GM23338 (cell line): Measurements from ENCODE around the gene FAM118B. TPM values are rescaled to one million over a fixed set of nuclear protein-coding genes. Genes with fewer than 3 reads are reported as not detected.

Source experiments
- ATAC-seq: fragments of 200-7000 bp; cut with Tn5 transposase; 3 replicates; pipeline ENCODE4 v1.9.1; 2020
- DNase-seq: peaks from one replicate; pipeline ENCODE4 v3.0.0-alpha.2; 2015; ENCODE audit warnings: low spot score
- H2AFZ ChIP-seq: fragments of 200-600 bp; sonication (generic); 2 replicates; pipeline ENCODE4 v1.8.0; 2016; ENCODE audit warnings: antibody characterized with exemption, mild to moderate bottlenecking, moderate library complexity
- H3F3A ChIP-seq: fragments of 200-600 bp; sonication (generic); replicated peaks from 2 replicates; pipeline ENCODE4 v1.8.0; 2017; ENCODE audit warnings: antibody characterized with exemption, mixed run types, low read depth
- H3K27ac ChIP-seq: fragments of 200-600 bp; sonication (generic); 2 replicates; pipeline ENCODE4 v1.6.1; 2016; ENCODE audit warnings: low read depth
- H3K27me3 ChIP-seq: fragments of 200-600 bp; sonication (generic); 2 replicates; pipeline ENCODE4 v1.8.0; 2016; ENCODE audit warnings: mild to moderate bottlenecking, mixed run types, moderate library complexity; ENCODE audit not compliant: insufficient read depth
- H3K36me3 ChIP-seq: fragments of 200-600 bp; sonication (generic); 2 replicates; pipeline ENCODE4 v1.8.0; 2016; ENCODE audit warnings: mild to moderate bottlenecking; ENCODE audit not compliant: insufficient read depth
- H3K4me1 ChIP-seq: fragments of 200-600 bp; sonication (generic); 2 replicates; pipeline ENCODE4 v1.8.0; 2016; ENCODE audit warnings: mild to moderate bottlenecking, moderate library complexity; ENCODE audit not compliant: insufficient read depth
- H3K4me2 ChIP-seq: fragments of 200-600 bp; sonication (generic); 2 replicates; pipeline ENCODE4 v1.7.1; 2017; ENCODE audit warnings: mixed run types
- H3K4me3 ChIP-seq: fragments of 200-600 bp; sonication (generic); 2 replicates; pipeline ENCODE4 v1.6.1; 2016; ENCODE audit warnings: mixed run types
- H3K79me2 ChIP-seq: fragments of 200-600 bp; sonication (generic); replicated peaks from 2 replicates; pipeline ENCODE4 v1.8.0; 2017; ENCODE audit warnings: mild to moderate bottlenecking; ENCODE audit not compliant: insufficient read depth
- H3K9me2 ChIP-seq: fragments of 200-600 bp; sonication (generic); 2 replicates; pipeline ENCODE4 v1.8.0; 2017; ENCODE audit not compliant: insufficient read depth
- H4K20me1 ChIP-seq: fragments of 200-600 bp; sonication (generic); replicated peaks from 2 replicates; pipeline ENCODE4 v1.8.0; 2017; ENCODE audit warnings: mild to moderate bottlenecking; ENCODE audit not compliant: insufficient read depth
- H3K27ac Mint-ChIP-seq: 2 replicates; pipeline ENCODE4 v1.8.0; 2020; ENCODE audit warnings: inconsistent platforms, mild to moderate bottlenecking, moderate library complexity, mixed read lengths
- H3K27me3 Mint-ChIP-seq: 3 replicates; pipeline ENCODE4 v1.8.0; 2022; ENCODE audit warnings: low read depth, mild to moderate bottlenecking, moderate library complexity, mixed read lengths, inconsistent platforms; ENCODE audit not compliant: insufficient read depth, poor library complexity
- H3K36me3 Mint-ChIP-seq: 3 replicates; pipeline ENCODE4 v1.8.0; 2021; ENCODE audit warnings: low read depth, mild to moderate bottlenecking, inconsistent platforms, moderate library complexity, mixed read lengths
- H3K4me1 Mint-ChIP-seq: 3 replicates; pipeline ENCODE4 v1.8.0; 2020; ENCODE audit warnings: mild to moderate bottlenecking, inconsistent platforms, mixed read lengths
- H3K4me3 Mint-ChIP-seq: 3 replicates; pipeline ENCODE4 v1.8.0; 2021; ENCODE audit warnings: moderate library complexity, mild to moderate bottlenecking, inconsistent platforms, mixed read lengths
- H3K9me3 Mint-ChIP-seq: 3 replicates; pipeline ENCODE4 v1.8.0; 2020; ENCODE audit warnings: moderate library complexity, mild to moderate bottlenecking, inconsistent platforms, mixed read lengths
- CTCF ChIP-seq, 2 experiments: fragments of 200-600 bp in 1 of 2; sonication (generic) in 1 of 2; conservative IDR thresholded peaks; 2 replicates each; pipeline versions ENCODE4 v1.5.1 to v1.6.1; 2016 to 2017; ENCODE audit warnings: antibody characterized with exemption in 2 of 2, low read depth in 2 of 2, mild to moderate bottlenecking in 2 of 2, moderate library complexity in 1 of 2
- EZH2 ChIP-seq: fragments of 200-600 bp; sonication (generic); IDR thresholded peaks from one replicate; pipeline ENCODE4 v1.8.0; 2017; ENCODE audit warnings: antibody characterized with exemption, mild to moderate bottlenecking, low read depth; ENCODE audit not compliant: unreplicated experiment
- EZH2phosphoT487 ChIP-seq: fragments of 200-600 bp; sonication (generic); IDR thresholded peaks from one replicate; pipeline ENCODE4 v1.8.1; 2018; ENCODE audit warnings: antibody characterized with exemption; ENCODE audit not compliant: unreplicated experiment
- JUNB ChIP-seq: IDR thresholded peaks from one replicate; pipeline ENCODE4 v1.6.1; 2016; ENCODE audit warnings: antibody characterized with exemption; ENCODE audit not compliant: unreplicated experiment
- NANOG ChIP-seq: IDR thresholded peaks from 2 replicates; pipeline ENCODE4 v1.6.1; 2016; ENCODE audit warnings: antibody characterized with exemption, borderline replicate concordance
- POLR2AphosphoS5 ChIP-seq: IDR thresholded peaks from 2 replicates; pipeline ENCODE4 v1.6.1; 2016; ENCODE audit warnings: antibody characterized with exemption, low read depth
- REST ChIP-seq: IDR thresholded peaks from one replicate; pipeline ENCODE4 v1.6.1; 2018; ENCODE audit warnings: antibody characterized with exemption; ENCODE audit not compliant: unreplicated experiment
- STAT1 ChIP-seq: IDR thresholded peaks from one replicate; pipeline ENCODE4 v1.6.1; 2016; ENCODE audit warnings: antibody characterized with exemption; ENCODE audit not compliant: unreplicated experiment
- ZNF114 ChIP-seq: fragments of 250-450 bp; sonication (Bioruptor Pico); IDR thresholded peaks from 2 replicates; pipeline ENCODE4 v1.5.0; 2020; ENCODE audit warnings: mild to moderate bottlenecking, moderate library complexity
- ZNF331 ChIP-seq: fragments of 250-450 bp; sonication (Bioruptor Pico); IDR thresholded peaks from 2 replicates; pipeline ENCODE4 v1.5.0; 2020; ENCODE audit warnings: low read depth, mild to moderate bottlenecking, moderate library complexity
- polyA plus RNA-seq: library from polyadenylated mRNA; unstranded; fragments of >200 nt; fragmentation: Nextera tagmentation; extraction: Ambion mirVana; gene quantifications from 2 replicates; pipeline ENCODE4 v1.2.1, GENCODE V29; 2016
- total RNA-seq: library from RNA; depleted of rRNA; stranded (reverse); fragments of >200 nt; shearing (Covaris generic); gene quantifications from 2 replicates; pipeline ENCODE4 v1.2.3, GENCODE V29; 2014
- TF ChIP-seq, protein P1 (sequence below): IDR thresholded peaks from 2 replicates; pipeline ENCODE4 v1.6.1; 2016; ENCODE audit warnings: antibody characterized with exemption

The FAM118B gene
- total and polyA plus RNA-seq, 2 experiments from 2014 or later, result 33.7 to 43.4 TPM

GRCh38 chr11:126262216-126262615 is 50.6 kb downstream of the FAM118B start:
- H3K4me3 Mint-ChIP-seq, result no peak overlapping the region

DNA sequence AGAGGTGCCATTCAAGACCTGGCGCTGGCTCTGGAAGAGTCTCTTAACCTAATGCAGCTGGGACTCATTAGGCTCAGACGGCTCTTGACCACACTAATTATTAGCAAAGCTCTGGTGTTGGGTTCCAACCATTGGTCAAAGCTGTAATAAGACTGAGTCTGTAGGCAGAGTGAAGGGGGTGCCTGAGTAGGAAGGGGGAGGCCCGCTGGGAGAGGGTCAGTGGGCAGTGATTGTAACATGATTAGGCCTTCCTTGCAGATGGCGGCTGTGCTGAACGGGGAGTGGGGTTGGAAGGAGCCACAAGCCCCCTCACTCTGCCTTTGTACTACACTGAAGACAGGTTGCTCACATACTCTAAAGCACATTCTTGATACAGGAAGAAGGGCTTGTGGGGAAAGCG is 51.9 kb downstream of the FAM118B start:
- peaks cover 5% of the 10 kb centered on the region for H3K27me3 Mint-ChIP-seq
- H3K9me3 Mint-ChIP-seq, result no peaks in the 10 kb centered on the region
- ATAC-seq (no peak), DNase-seq (no peak)
- H3K27ac Mint-ChIP-seq, result no peak overlapping the region
- H3K36me3 Mint-ChIP-seq, result peaks cover 70% of the 10 kb centered on the region
- Histone ChIP-seq H3K27me3 (no peaks in the 10 kb centered on the region), H4K20me1 (0 out of 2 replicates have a peak, but pooled peaks cover 11% of the 10 kb centered on the region), H3K9me2 (no peaks in the 10 kb centered on the region), H2AFZ (no peak overlapping the region), H3K79me2 (peaks cover 18% of the 10 kb centered on the region), H3K4me2 (no peak overlapping the region), H3F3A (peaks cover 27% of the 10 kb centered on the region; the same call in 1 of the 2 replicates), H3K4me1 (peaks cover 9% of the 10 kb centered on the region; the same call in 1 of the 2 replicates), H3K27ac (no peak overlapping the region), H3K36me3 (peaks cover 51% of the 10 kb centered on the region), H3K4me3 (no peak overlapping the region)
- H3K4me1 Mint-ChIP-seq, result peaks cover 4% of the 10 kb centered on the region; the same call in 2 of the 3 replicates
- H3K4me3 Mint-ChIP-seq, result no peak overlapping the region
- TF ChIP-seq, protein P1, sequence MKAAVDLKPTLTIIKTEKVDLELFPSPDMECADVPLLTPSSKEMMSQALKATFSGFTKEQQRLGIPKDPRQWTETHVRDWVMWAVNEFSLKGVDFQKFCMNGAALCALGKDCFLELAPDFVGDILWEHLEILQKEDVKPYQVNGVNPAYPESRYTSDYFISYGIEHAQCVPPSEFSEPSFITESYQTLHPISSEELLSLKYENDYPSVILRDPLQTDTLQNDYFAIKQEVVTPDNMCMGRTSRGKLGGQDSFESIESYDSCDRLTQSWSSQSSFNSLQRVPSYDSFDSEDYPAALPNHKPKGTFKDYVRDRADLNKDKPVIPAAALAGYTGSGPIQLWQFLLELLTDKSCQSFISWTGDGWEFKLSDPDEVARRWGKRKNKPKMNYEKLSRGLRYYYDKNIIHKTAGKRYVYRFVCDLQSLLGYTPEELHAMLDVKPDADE, result no peak
- TF ChIP-seq JUNB (no peak), STAT1 (no peak), EZH2 (no peak), POLR2AphosphoS5 (no peak; the same call in 1 of the 2 replicates), REST (no peak), EZH2phosphoT487 (no peak), NANOG (no peak), ZNF331 (CRISPR knock-in tag) (no peak), ZNF114 (CRISPR knock-in tag) (no peak), CTCF (conservative IDR thresholded peaks at IDR 0.05; ENCODE audit: low read depth in 2 of 2) (no peak)

More at GRCh38 chr11:126262216-126262615, 50.6 kb downstream of the FAM118B start:
- H3K4me2 ChIP-seq, result no peak overlapping the region
- peaks cover 1% of the 10 kb centered on the region; the same call in 1 of the 2 replicates for H3K4me1 ChIP-seq
- TF ChIP-seq POLR2AphosphoS5, result peak; percentile 24; the same call in 1 of the 2 replicates
- TF ChIP-seq STAT1, result no peak
- peaks cover 55% of the 10 kb centered on the region for H3K36me3 ChIP-seq
- Mint-ChIP-seq H3K9me3 (no peaks in the 10 kb centered on the region), H3K27ac (no peak overlapping the region), H3K36me3 (peaks cover 74% of the 10 kb centered on the region), H3K27me3 (peaks cover 2% of the 10 kb centered on the region), H3K4me1 (no peaks in the 10 kb centered on the region; the same call in 2 of the 3 replicates)
- H3K9me2 ChIP-seq, result no peaks in the 10 kb centered on the region
- ATAC-seq (no peak), DNase-seq (no peak)
- no peak overlapping the region for H3K27ac ChIP-seq
- peaks cover 6% of the 10 kb centered on the region for H3K79me2 ChIP-seq
- H3K27me3 ChIP-seq, result no peaks in the 10 kb centered on the region
- H3K4me3 ChIP-seq, result no peak overlapping the region
- H2AFZ ChIP-seq, result no peak overlapping the region
- 0 out of 2 replicates have a peak, but pooled peaks cover 11% of the 10 kb centered on the region for H4K20me1 ChIP-seq
- H3F3A ChIP-seq, result peaks cover 23% of the 10 kb centered on the region; the same call in 1 of the 2 replicates
